HCT116 (cell line): ENCODE results near the gene EHMT1. TPM values are rescaled to one million over a fixed set of nuclear protein-coding genes. Genes with fewer than 3 reads are reported as not detected.

Experiments used
- ATAC-seq: fragments of 200-7000 bp; cut with Tn5 transposase; 2 replicates; pipeline ENCODE4 v1.9.1; 2020; ENCODE audit warnings: mild to moderate bottlenecking, moderate library complexity
- BruUV-seq: library from RNA; stranded (reverse); fragments of 400-500 nt; replicated peaks from 2 replicates; lab custom pipeline; 2021; lab: Mats Ljungman, UMichigan
- CTCF ChIA-PET: fragments of 300-600 bp; sonication (Branson Sonifier 250); formaldehyde crosslinking; loops from one replicate; lab custom pipeline; 2021; ENCODE audit warnings: antibody characterized with exemption; lab: Charles Lee
- POLR2A ChIA-PET: fragments of 300-600, 350-600 bp; sonication (Branson Sonifier 250); formaldehyde crosslinking; loops from one replicate; lab custom pipeline; 2021; ENCODE audit warnings: antibody characterized with exemption; lab: Charles Lee
- RAD21 ChIA-PET, 2 experiments: fragments of 300-600 bp; sonication (Branson Sonifier 250); formaldehyde crosslinking; loops; one replicate each; lab custom pipeline; 2023; ENCODE audit warnings: low total read pairs in 2 of 2; ENCODE audit not compliant: uncharacterized antibody in 2 of 2, unreplicated experiment in 2 of 2, low non-redundant PET in 1 of 2; lab: Charles Lee
- DNase-seq: peaks from one replicate; pipeline ENCODE4 v3.0.0-alpha.2; 2010; ENCODE audit warnings: low read depth, low spot score
- H2AFZ ChIP-seq: fragments of 200-600 bp; shearing (Covaris generic), sonication (generic); 2 replicates; pipeline ENCODE4 v1.6.1; 2017; ENCODE audit warnings: low read depth, mixed run types, mixed read lengths, antibody characterized with exemption, low read length; ENCODE audit not compliant: poor library complexity, severe bottlenecking
- H3K27ac ChIP-seq: 2 replicates; pipeline ENCODE4 v1.5.1; 2012; ENCODE audit warnings: low read depth, low read length
- H3K27me3 ChIP-seq: fragments of 200-600 bp; sonication (generic); 2 replicates; pipeline ENCODE4 v1.6.1; 2016; ENCODE audit warnings: mixed run types, low read length, mixed read lengths; ENCODE audit not compliant: insufficient read depth
- H3K36me3 ChIP-seq, 2 experiments: fragments of 200-500 bp in 1 of 2; fragments of 200-600 bp in 1 of 2; sonication (Bioruptor generic) in 1 of 2; sonication (generic) in 1 of 2; 2 replicates each; pipeline versions ENCODE4 v1.5.1 to v1.6.1; 2014 to 2016; ENCODE audit warnings: low read length in 2 of 2, inconsistent platforms in 1 of 2, mixed read lengths in 1 of 2, mixed run types in 1 of 2; ENCODE audit not compliant: insufficient read depth in 2 of 2, control insufficient read depth in 1 of 2
- H3K4me1 ChIP-seq, 2 experiments: fragments of 200-600 bp in 1 of 2; sonication (generic) in 1 of 2; 2 replicates each; pipeline versions ENCODE4 v1.5.1 to v1.6.1; 2012 to 2017; ENCODE audit warnings: low read length in 2 of 2, inconsistent platforms in 1 of 2, mild to moderate bottlenecking in 1 of 2, mixed read lengths in 1 of 2, mixed run types in 1 of 2, moderate library complexity in 1 of 2; ENCODE audit not compliant: insufficient read depth in 2 of 2, control insufficient read depth in 1 of 2
- H3K4me2 ChIP-seq: fragments of 200-600 bp; sonication (generic); 2 replicates; pipeline ENCODE4 v1.6.1; 2017; ENCODE audit warnings: mixed run types, low read length, mixed read lengths
- H3K4me3 ChIP-seq, 2 experiments: fragments of 200-600 bp in 1 of 2; sonication (generic) in 1 of 2; replicated peaks in 1 of 2; 2 replicates each; pipeline ENCODE4 v1.5.1; 2011 to 2016; ENCODE audit warnings: low read length in 2 of 2, control low read depth in 1 of 2, low read depth in 1 of 2, mild to moderate bottlenecking in 1 of 2, mixed read lengths in 1 of 2, mixed run types in 1 of 2
- H3K79me2 ChIP-seq: fragments of 200-600 bp; sonication (generic); 2 replicates; pipeline ENCODE4 v1.6.1; 2017; ENCODE audit warnings: mild to moderate bottlenecking, mixed run types, low read length, moderate library complexity, mixed read lengths; ENCODE audit not compliant: insufficient read depth
- H3K9ac ChIP-seq: fragments of 200-600 bp; sonication (generic); 2 replicates; pipeline ENCODE4 v1.6.1; 2016; ENCODE audit warnings: low read length, mixed read lengths
- H3K9me2 ChIP-seq: fragments of 200-600 bp; sonication (generic), shearing (Covaris generic); 2 replicates; pipeline ENCODE4 v1.6.1; 2017; ENCODE audit warnings: mixed run types, mild to moderate bottlenecking, moderate library complexity; ENCODE audit not compliant: insufficient read depth
- H3K9me3 ChIP-seq, 2 experiments: fragments of 200-500 bp in 1 of 2; fragments of 200-600 bp in 1 of 2; sonication (Bioruptor generic) in 1 of 2; sonication (generic) in 1 of 2; 2 replicates each; pipeline ENCODE4 v1.6.1; 2014 to 2017; ENCODE audit warnings: low read length in 2 of 2, mixed read lengths in 2 of 2, inconsistent platforms in 1 of 2, low read depth in 1 of 2, mild to moderate bottlenecking in 1 of 2, mixed run types in 1 of 2, moderate library complexity in 1 of 2; ENCODE audit not compliant: control insufficient read depth in 1 of 2, insufficient read depth in 1 of 2
- H4K20me1 ChIP-seq: fragments of 200-600 bp; sonication (generic), shearing (Covaris generic); 2 replicates; pipeline ENCODE4 v1.6.1; 2017; ENCODE audit warnings: mixed run types, mild to moderate bottlenecking, moderate library complexity; ENCODE audit not compliant: insufficient read depth
- CBX3 ChIP-seq: IDR thresholded peaks from 2 replicates; pipeline ENCODE4 v1.6.1; 2012; ENCODE audit warnings: low read depth
- CEBPB ChIP-seq: IDR thresholded peaks from 2 replicates; pipeline ENCODE4 v1.6.1; 2012; ENCODE audit warnings: low read depth
- CTCF ChIP-seq, 3 experiments: fragments of 200-600 bp in 1 of 3; sonication (generic) in 1 of 3; IDR thresholded peaks in 2 of 3; conservative IDR thresholded peaks in 1 of 3; 2 replicates each; pipeline ENCODE4 v1.5.1; 2012 to 2017; ENCODE audit warnings: low read depth in 2 of 3, low read length in 2 of 3, antibody characterized with exemption in 1 of 3, borderline replicate concordance in 1 of 3, control low read depth in 1 of 3, mild to moderate bottlenecking in 1 of 3, mixed read lengths in 1 of 3, mixed run types in 1 of 3, moderate library complexity in 1 of 3; ENCODE audit not compliant: insufficient read depth in 1 of 3
- ELF1 ChIP-seq: IDR thresholded peaks from 2 replicates; pipeline ENCODE4 v1.6.1; 2012; ENCODE audit warnings: low read depth, borderline replicate concordance
- EZH2 ChIP-seq: fragments of 200-600 bp; sonication (generic); IDR thresholded peaks from 2 replicates; pipeline ENCODE4 v1.6.1; 2017; ENCODE audit warnings: antibody characterized with exemption, mixed run types
- EZH2phosphoT487 ChIP-seq: fragments of 200-600 bp; IDR thresholded peaks from 2 replicates; pipeline ENCODE4 v1.6.1; 2018; ENCODE audit warnings: antibody characterized with exemption, borderline replicate concordance
- FOSL1 ChIP-seq: IDR thresholded peaks from 2 replicates; pipeline ENCODE4 v1.6.1; 2012; ENCODE audit warnings: low read depth
- MAX ChIP-seq: IDR thresholded peaks from 2 replicates; pipeline ENCODE4 v1.6.1; 2012
- POLR2A ChIP-seq: IDR thresholded peaks from 2 replicates; pipeline ENCODE4 v1.7.0; 2011; ENCODE audit warnings: borderline replicate concordance; ENCODE audit not compliant: insufficient read depth, insufficient read length; ENCODE audit errors: extremely low read depth
- RAD21 ChIP-seq: IDR thresholded peaks from 2 replicates; pipeline ENCODE4 v1.6.1; 2012; ENCODE audit warnings: low read depth, mild to moderate bottlenecking
- REST ChIP-seq: IDR thresholded peaks from 2 replicates; pipeline ENCODE4 v1.6.1; 2012; ENCODE audit warnings: low read depth
- TCF7L2 ChIP-seq: IDR thresholded peaks from 2 replicates; pipeline ENCODE4 v1.7.0; 2011; ENCODE audit warnings: borderline replicate concordance, inconsistent platforms; ENCODE audit not compliant: insufficient read depth, insufficient read length; ENCODE audit errors: extremely low read depth
- YY1 ChIP-seq: IDR thresholded peaks from 2 replicates; pipeline ENCODE4 v1.6.1; 2011; ENCODE audit warnings: low read length, low read depth, moderate library complexity, mild to moderate bottlenecking; ENCODE audit not compliant: insufficient replicate concordance; ENCODE audit errors: extremely low read depth
- ZBTB33 ChIP-seq: IDR thresholded peaks from 2 replicates; pipeline ENCODE4 v1.6.1; 2011; ENCODE audit warnings: mild to moderate bottlenecking, low read length, moderate library complexity; ENCODE audit not compliant: insufficient replicate concordance; ENCODE audit errors: extremely low read depth
- ZFX ChIP-seq: fragments of 450-650 bp; IDR thresholded peaks from 2 replicates; pipeline ENCODE4 v1.6.1; 2017
- ZNF274 ChIP-seq: fragments of 200-500 bp; sonication (Bioruptor generic); IDR thresholded peaks from 2 replicates; pipeline ENCODE4 v1.6.1; 2014; ENCODE audit warnings: mild to moderate bottlenecking, low read depth, low read length, inconsistent platforms
- intact Hi-C: fragments of 100-400 bp; cut with micrococcal nuclease; formaldehyde crosslinking; loops from 2 replicates; pipeline ENCODE4 v1.10.0; 2022
- total RNA-seq: library from RNA; stranded (reverse); gene quantifications from one replicate; pipeline ENCODE4 v1.2.1, GENCODE V29; 2021; ENCODE audit not compliant: unreplicated experiment

Gene EHMT1
- total RNA-seq, 1 experiment from 2014 or later = 86.1 TPM

- no peak overlapping the region for H3K4me3 ChIP-seq
- H3K36me3 ChIP-seq = peaks cover 6 to 8% of the 10 kb centered on the region in 2 experiments; a peak in 2 of 4 replicates
- no peak overlapping the region for H2AFZ ChIP-seq
- intact Hi-C loops = no loop called here
- 0 out of 2 replicates have a peak, but pooled peaks cover 4% of the 10 kb centered on the region for H4K20me1 ChIP-seq
- H3K9me3 ChIP-seq = no peaks in the 10 kb centered on the region; a peak in 1 of 4 replicates
- ChIA-PET CTCF (no interaction called here), RAD21 (no interaction called here), POLR2A (no interaction called here)
- no peaks in the 10 kb centered on the region for H3K27me3 ChIP-seq
- H3K4me2 ChIP-seq = no peak overlapping the region
- no TSS peak for BruUV-seq
- no peak overlapping the region for H3K9ac ChIP-seq
- peaks cover 0 to under 1% of the 10 kb centered on the region in 2 experiments; a peak in 1 of 4 replicates for H3K4me1 ChIP-seq
- H3K79me2 ChIP-seq = peaks cover 28% of the 10 kb centered on the region
- no peak for DNase-seq
- no peak for ATAC-seq
- H3K9me2 ChIP-seq = no peaks in the 10 kb centered on the region
- no peak overlapping the region for H3K27ac ChIP-seq
- TF ChIP-seq POLR2A (no peak), ZBTB33 (no peak), CTCF (IDR thresholded peaks at IDR 0.05 in 2 of 3, conservative IDR thresholded peaks at IDR 0.05 in 1 of 3; ENCODE audit: borderline replicate concordance in 1 of 3, insufficient read depth in 1 of 3, low read depth in 2 of 3, low read length in 2 of 3) (no peak), RAD21 (no peak), ZFX (no peak), ZNF274 (no peak), EZH2 (no peak), ELF1 (no peak), FOSL1 (no peak), YY1 (no peak), REST (no peak), CBX3 (no peak), MAX (no peak), EZH2phosphoT487 (no peak), TCF7L2 (no peak), CEBPB (no peak)
Observed at GRCh38 chr9:137751616-137752015, 132.8 kb downstream of the EHMT1 start.
